Gastrocnemius medialis (tissue), 4 donors: ENCODE measurements around the gene ATP11B.

Source experiments
- POLR2A ChIP-seq, 2 donors: fragments of 450-650 bp; IDR thresholded peaks; one replicate each; pipeline ENCODE4 v1.6.1; 2017; ENCODE audit warnings: antibody characterized with exemption in 2 of 2, mild to moderate bottlenecking in 2 of 2, moderate library complexity in 2 of 2
- TF ChIP-seq, protein P1 (sequence below), 5 experiments: fragments of 450-650 bp in 3 of 5; fragments of 200-600 bp in 2 of 5; sonication (generic) in 2 of 5; IDR thresholded peaks in 4 of 5; conservative IDR thresholded peaks in 1 of 5; 1 replicate in 4 of 5; 2 replicates in 1 of 5; pipeline ENCODE4 v1.5.1; 2016 to 2019; ENCODE audit warnings: antibody characterized with exemption in 5 of 5, mild to moderate bottlenecking in 3 of 5, moderate library complexity in 3 of 5

DNA sequence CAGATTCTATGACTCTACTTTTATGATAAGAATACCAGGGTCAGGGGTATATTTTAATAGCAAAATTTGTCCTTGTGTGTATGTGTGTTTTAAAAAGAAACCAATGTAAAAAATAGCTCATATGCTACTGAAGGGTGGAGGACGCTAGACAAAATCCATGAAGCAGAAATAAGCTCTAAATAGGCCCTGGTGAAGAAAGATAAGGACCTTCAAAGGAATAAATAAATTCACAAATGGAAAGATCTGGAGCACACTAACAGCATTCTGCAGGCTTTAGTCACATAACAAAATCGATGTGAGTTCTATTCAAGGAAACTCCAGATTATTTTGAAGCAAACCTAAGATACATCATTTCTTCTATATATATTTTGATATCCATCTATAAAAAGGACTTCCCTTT, 27.2 kb upstream of the ATP11B start:
- TF ChIP-seq, protein P1, sequence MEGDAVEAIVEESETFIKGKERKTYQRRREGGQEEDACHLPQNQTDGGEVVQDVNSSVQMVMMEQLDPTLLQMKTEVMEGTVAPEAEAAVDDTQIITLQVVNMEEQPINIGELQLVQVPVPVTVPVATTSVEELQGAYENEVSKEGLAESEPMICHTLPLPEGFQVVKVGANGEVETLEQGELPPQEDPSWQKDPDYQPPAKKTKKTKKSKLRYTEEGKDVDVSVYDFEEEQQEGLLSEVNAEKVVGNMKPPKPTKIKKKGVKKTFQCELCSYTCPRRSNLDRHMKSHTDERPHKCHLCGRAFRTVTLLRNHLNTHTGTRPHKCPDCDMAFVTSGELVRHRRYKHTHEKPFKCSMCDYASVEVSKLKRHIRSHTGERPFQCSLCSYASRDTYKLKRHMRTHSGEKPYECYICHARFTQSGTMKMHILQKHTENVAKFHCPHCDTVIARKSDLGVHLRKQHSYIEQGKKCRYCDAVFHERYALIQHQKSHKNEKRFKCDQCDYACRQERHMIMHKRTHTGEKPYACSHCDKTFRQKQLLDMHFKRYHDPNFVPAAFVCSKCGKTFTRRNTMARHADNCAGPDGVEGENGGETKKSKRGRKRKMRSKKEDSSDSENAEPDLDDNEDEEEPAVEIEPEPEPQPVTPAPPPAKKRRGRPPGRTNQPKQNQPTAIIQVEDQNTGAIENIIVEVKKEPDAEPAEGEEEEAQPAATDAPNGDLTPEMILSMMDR (IDR thresholded peaks at IDR 0.05 in 4 of 5, conservative IDR thresholded peaks at IDR 0.05 in 1 of 5) = no peak
- TF ChIP-seq POLR2A (IDR thresholded peaks at IDR 0.05) = no peak
